HG03558 (cell line): ENCODE data around the gene BAG2.

Source experiments
- ATAC-seq: cut with Tn5 transposase; IDR thresholded peaks from one replicate; pipeline ENCODE4 v1.9.1; 2021; ENCODE audit warnings: moderate number of reproducible peaks; ENCODE audit not compliant: unreplicated experiment; ENCODE audit errors: extremely low read depth

Gene BAG2

GRCh38 chr6:57220083-57220703 lies 48.1 kb downstream of the BAG2 start:
- no peak for ATAC-seq

- peak; percentile 19 for ATAC-seq
Measured at GRCh38 chr6:57221191-57221935, 49.2 kb downstream of the BAG2 start.

- peak; percentile 88 for ATAC-seq
Measured at GRCh38 chr6:57221936-57222742, 50.0 kb downstream of the BAG2 start, which contains the start of gene RAB23. Gene RAB23 (minus strand): TSS chr6:57222307. CDS start chr6:57210380, 11,927 bp downstream.

GRCh38 chr6:57222743-57223077 lies 50.6 kb downstream of the BAG2 start:
- ATAC-seq = no peak

- no peak for ATAC-seq
Measured at GRCh38 chr6:57224769-57225515, 52.8 kb downstream of the BAG2 start.

GRCh38 chr6:57226221-57226620 lies 54.1 kb downstream of the BAG2 start:
- ATAC-seq = no peak
